ENCODE results near the gene DDX42. TPM values are rescaled to one million over a fixed set of nuclear protein-coding genes. Genes with fewer than 3 reads are reported as not detected.

Gene DDX42
- total and polyA plus RNA-seq, 9 of the 15 experiments (the other 6 are each of a cell fraction or from before 2014, with no cell fraction given): 16.5 to 149 (median 87.6) TPM

DNA sequence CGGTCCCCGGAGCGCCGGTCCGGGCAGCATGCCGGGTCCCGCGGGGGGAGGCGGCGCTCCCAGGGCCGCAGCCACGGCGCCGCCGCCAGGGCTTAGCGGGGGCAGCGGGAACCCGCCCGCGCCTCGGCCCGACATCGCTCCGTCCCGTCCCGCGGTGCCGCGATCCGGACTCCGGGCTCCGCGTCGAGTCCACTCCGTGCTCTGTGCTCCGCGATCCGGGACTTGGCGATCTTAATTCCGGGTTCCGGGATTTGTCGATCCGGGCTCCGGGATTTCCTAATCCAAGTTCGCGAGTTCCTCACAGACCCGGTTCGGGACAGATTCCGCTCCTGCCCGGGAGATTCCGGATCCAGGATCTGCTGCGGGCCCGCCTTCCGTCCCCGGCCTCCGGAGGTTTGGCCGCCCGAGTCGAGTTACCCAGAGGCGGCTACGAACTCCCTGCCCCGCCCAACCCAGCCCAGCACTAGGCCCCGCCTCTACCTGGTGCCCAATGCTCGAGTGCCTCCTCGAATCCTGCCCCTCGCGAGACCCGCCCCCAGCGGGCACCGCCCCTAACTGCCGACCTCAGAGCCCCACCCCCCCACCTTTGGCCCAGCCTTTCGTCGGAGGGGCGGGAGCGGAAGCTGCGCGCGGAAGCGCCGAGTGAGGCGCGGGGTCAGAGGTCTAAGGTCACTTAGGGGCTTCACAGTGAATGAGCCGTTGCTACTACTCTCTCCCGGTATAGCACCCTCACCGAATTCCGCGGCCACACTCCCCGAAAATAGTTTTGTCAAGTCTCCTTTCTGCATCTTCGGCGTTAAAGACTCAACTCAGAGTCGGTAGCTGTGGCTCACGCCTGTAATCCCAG is 68.8 kb downstream of the DDX42 start, which contains the start of gene SMARCD2 (continued):
- 0 out of 2 replicates have a peak, but pooled peaks have one; percentile 65 for TF ChIP-seq ZNF197 (CRISPR knock-in tag; IDR thresholded peaks at IDR 0.05; ENCODE audit: low read depth)
- no peak for TF ChIP-seq BMI1 (IDR thresholded peaks at IDR 0.05; ENCODE audit: low read length)
- TF ChIP-seq JUND (IDR thresholded peaks at IDR 0.05; ENCODE audit: borderline replicate concordance, low read depth, low read length): peak; percentile 82
- TF ChIP-seq JUND (tag; IDR thresholded peaks at IDR 0.05; ENCODE audit: borderline replicate concordance, low read depth, low read length): no peak; the same call in 2 of the 3 replicates
- peak; percentile 79 for TF ChIP-seq SPI1 (IDR thresholded peaks at IDR 0.05; ENCODE audit: borderline replicate concordance, low read depth, low read length)
- TF ChIP-seq, protein P1, sequence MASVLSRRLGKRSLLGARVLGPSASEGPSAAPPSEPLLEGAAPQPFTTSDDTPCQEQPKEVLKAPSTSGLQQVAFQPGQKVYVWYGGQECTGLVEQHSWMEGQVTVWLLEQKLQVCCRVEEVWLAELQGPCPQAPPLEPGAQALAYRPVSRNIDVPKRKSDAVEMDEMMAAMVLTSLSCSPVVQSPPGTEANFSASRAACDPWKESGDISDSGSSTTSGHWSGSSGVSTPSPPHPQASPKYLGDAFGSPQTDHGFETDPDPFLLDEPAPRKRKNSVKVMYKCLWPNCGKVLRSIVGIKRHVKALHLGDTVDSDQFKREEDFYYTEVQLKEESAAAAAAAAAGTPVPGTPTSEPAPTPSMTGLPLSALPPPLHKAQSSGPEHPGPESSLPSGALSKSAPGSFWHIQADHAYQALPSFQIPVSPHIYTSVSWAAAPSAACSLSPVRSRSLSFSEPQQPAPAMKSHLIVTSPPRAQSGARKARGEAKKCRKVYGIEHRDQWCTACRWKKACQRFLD (CRISPR knock-in tag; IDR thresholded peaks at IDR 0.05): peak; percentile 51; the same call in 1 of the 2 replicates
- TF ChIP-seq SMAD1 (IDR thresholded peaks at IDR 0.05; ENCODE audit: low read depth, low read length, partially characterized antibody): peak; percentile 77
- TF ChIP-seq, protein P2, sequence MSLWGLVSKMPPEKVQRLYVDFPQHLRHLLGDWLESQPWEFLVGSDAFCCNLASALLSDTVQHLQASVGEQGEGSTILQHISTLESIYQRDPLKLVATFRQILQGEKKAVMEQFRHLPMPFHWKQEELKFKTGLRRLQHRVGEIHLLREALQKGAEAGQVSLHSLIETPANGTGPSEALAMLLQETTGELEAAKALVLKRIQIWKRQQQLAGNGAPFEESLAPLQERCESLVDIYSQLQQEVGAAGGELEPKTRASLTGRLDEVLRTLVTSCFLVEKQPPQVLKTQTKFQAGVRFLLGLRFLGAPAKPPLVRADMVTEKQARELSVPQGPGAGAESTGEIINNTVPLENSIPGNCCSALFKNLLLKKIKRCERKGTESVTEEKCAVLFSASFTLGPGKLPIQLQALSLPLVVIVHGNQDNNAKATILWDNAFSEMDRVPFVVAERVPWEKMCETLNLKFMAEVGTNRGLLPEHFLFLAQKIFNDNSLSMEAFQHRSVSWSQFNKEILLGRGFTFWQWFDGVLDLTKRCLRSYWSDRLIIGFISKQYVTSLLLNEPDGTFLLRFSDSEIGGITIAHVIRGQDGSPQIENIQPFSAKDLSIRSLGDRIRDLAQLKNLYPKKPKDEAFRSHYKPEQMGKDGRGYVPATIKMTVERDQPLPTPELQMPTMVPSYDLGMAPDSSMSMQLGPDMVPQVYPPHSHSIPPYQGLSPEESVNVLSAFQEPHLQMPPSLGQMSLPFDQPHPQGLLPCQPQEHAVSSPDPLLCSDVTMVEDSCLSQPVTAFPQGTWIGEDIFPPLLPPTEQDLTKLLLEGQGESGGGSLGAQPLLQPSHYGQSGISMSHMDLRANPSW (CRISPR knock-in tag; IDR thresholded peaks at IDR 0.05): peak; percentile 73; the same call in 1 of the 2 replicates
- peak; percentile 76 for TF ChIP-seq SOX6 (IDR thresholded peaks at IDR 0.05)
- TF ChIP-seq ZNF766 (CRISPR knock-in tag; conservative IDR thresholded peaks at IDR 0.05): peak; percentile 59
- TF ChIP-seq, protein P3, sequence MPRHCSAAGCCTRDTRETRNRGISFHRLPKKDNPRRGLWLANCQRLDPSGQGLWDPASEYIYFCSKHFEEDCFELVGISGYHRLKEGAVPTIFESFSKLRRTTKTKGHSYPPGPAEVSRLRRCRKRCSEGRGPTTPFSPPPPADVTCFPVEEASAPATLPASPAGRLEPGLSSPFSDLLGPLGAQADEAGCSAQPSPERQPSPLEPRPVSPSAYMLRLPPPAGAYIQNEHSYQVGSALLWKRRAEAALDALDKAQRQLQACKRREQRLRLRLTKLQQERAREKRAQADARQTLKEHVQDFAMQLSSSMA (CRISPR knock-in tag; IDR thresholded peaks at IDR 0.05): peak; percentile 73; the same call in 1 of the 2 replicates
- TF ChIP-seq, protein P4, sequence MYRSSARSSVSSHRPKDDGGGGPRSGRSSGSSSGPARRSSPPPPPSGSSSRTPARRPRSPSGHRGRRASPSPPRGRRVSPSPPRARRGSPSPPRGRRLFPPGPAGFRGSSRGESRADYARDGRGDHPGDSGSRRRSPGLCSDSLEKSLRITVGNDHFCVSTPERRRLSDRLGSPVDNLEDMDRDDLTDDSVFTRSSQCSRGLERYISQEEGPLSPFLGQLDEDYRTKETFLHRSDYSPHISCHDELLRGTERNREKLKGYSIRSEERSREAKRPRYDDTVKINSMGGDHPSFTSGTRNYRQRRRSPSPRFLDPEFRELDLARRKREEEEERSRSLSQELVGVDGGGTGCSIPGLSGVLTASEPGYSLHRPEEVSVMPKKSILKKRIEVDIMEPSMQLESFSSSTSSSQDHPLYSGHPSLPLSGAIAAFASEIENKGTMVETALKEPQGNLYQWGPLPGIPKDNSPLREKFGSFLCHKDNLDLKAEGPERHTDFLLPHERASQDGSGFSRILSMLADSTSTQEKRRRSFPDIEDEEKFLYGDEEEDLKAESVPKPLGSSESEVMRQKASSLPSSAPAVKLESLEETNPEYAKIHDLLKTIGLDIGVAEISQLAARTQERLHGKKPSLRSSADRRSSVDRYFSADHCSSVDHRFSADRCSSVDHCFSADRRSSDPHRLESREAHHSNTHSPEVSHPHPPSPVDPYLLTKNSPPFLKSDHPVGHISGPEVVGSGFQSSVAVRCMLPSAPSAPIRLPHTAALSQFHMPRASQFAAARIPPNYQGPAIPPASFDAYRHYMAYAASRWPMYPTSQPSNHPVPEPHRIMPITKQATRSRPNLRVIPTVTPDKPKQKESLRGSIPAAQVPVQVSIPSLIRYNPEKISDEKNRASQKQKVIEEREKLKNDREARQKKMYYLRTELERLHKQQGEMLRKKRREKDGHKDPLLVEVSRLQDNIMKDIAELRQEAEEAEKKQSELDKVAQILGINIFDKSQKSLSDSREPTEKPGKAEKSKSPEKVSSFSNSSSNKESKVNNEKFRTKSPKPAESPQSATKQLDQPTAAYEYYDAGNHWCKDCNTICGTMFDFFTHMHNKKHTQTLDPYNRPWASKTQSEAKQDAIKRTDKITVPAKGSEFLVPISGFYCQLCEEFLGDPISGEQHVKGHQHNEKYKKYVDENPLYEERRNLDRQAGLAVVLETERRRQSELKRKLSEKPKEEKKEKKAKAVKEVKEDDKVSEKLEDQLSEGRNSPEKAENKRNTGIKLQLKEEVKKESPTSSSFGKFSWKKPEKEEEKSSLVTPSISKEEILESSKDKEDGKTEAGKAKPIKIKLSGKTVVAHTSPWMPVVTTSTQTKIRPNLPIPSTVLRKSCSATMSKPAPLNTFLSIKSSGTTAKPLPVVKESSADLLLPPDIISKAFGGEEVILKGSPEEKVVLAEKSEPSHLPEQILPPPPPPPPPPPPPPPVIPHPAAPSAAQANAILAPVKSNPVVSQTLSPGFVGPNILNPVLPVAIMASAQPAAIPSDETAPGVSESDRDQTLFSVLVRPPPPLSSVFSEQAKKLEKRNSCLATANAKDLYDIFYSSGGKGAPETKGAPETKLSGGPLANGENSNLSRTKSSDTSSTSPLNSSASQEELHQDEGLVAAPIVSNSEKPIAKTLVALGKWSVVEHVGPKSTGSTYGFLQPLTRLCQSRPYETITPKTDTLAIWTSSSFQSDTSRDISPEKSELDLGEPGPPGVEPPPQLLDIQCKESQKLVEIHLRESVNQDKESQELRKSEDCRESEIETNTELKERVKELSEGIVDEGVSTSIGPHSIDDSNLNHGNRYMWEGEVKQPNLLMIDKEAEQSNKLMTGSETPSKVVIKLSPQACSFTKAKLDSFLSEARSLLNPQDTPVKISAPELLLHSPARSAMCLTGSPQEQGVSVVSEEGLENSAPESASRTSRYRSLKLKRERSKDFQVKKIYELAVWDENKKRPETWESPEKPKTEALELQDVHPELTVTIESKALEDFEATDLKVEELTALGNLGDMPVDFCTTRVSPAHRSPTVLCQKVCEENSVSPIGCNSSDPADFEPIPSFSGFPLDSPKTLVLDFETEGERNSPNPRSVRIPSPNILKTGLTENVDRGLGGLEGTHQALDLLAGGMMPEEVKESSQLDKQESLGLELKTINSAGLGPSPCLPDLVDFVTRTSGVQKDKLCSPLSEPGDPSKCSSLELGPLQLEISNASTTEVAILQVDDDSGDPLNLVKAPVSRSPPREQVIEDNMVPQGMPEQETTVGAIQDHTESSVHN (IDR thresholded peaks at IDR 0.05; ENCODE audit: borderline replicate concordance in 1 of 2, low read depth in 1 of 2): no peak
